K562 (cell line): Measurements from ENCODE around the gene TRMT2A. TPM values are rescaled to one million over a fixed set of nuclear protein-coding genes. Genes with fewer than 3 reads are reported as not detected.

ENCODE experiments used
- ATAC-seq: fragments of 200-7000 bp; cut with Tn5 transposase; 3 replicates; pipeline ENCODE4 v1.9.1; 2020; ENCODE audit warnings: moderate library complexity
- BruUV-seq: library from RNA; stranded (reverse); fragments of 400-500 nt; replicated peaks from 2 replicates; lab custom pipeline; 2021; lab: Mats Ljungman, UMichigan
- CTCF ChIA-PET: fragments of 300-600 bp; formaldehyde crosslinking; extraction: SDS; loops from one replicate; lab custom pipeline; 2021; ENCODE audit warnings: low intra/inter-chr PET ratio; lab: Yijun Ruan, JAX
- POLR2A ChIA-PET: fragments of 300-600, 350-650 bp; sonication (Branson Sonifier 250); formaldehyde crosslinking; extraction: SDS; loops from one replicate; lab custom pipeline; 2021; ENCODE audit warnings: antibody characterized with exemption, inconsistent platforms; lab: Yijun Ruan, JAX
- DNase-seq, 4 experiments: peaks; one replicate each; pipeline versions ENCODE4 v3.0.0 to v3.0.0-alpha.2; 2011 to 2018; ENCODE audit warnings: low spot score in 3 of 4, mixed read lengths in 3 of 4; ENCODE audit errors: extremely low read depth in 1 of 4
- FAIRE-seq: peaks from 2 replicates; lab custom pipeline; 2011; peaks lifted over from hg19 to GRCh38; lab: Jason Lieb, UNC
- H2AFZ ChIP-seq: 2 replicates; pipeline ENCODE4 v1.6.0; 2011; ENCODE audit warnings: low read depth, low read length, control low read depth, inconsistent platforms
- H3K27ac ChIP-seq: fragments of 200-600 bp; 3 replicates; pipeline ENCODE4 v1.8.0; 2011; ENCODE audit warnings: low read depth, mild to moderate bottlenecking, control low read depth, inconsistent platforms, low read length, moderate library complexity, mixed read lengths; ENCODE audit errors: extremely low read depth
- H3K27me3 ChIP-seq, 2 experiments: fragments of 300-600 bp in 1 of 2; 2 replicates in 1 of 2; 3 replicates in 1 of 2; pipeline versions ENCODE4 v1.6.0 to v1.8.0; 2011; ENCODE audit warnings: inconsistent platforms in 2 of 2, low read length in 2 of 2, mild to moderate bottlenecking in 1 of 2, mixed read lengths in 1 of 2, moderate library complexity in 1 of 2; ENCODE audit not compliant: control insufficient read depth in 2 of 2, insufficient read depth in 2 of 2
- H3K36me3 ChIP-seq: fragments of 300-600 bp; 3 replicates; pipeline ENCODE4 v1.8.0; 2011; ENCODE audit warnings: mild to moderate bottlenecking, low read length, inconsistent platforms; ENCODE audit not compliant: control insufficient read depth, insufficient read depth
- H3K4me1 ChIP-seq, 2 experiments: fragments of 200-600 bp in 1 of 2; replicated peaks in 1 of 2; 2 replicates in 1 of 2; 3 replicates in 1 of 2; pipeline versions ENCODE4 v1.5.1 to v1.8.0; 2011; ENCODE audit warnings: inconsistent platforms in 2 of 2, low read length in 2 of 2, mild to moderate bottlenecking in 1 of 2, mixed read lengths in 1 of 2, moderate library complexity in 1 of 2; ENCODE audit not compliant: control insufficient read depth in 2 of 2, insufficient read depth in 2 of 2
- H3K4me2 ChIP-seq: 2 replicates; pipeline ENCODE4 v1.6.1; 2011; ENCODE audit warnings: low read length, control low read depth, inconsistent platforms, mixed read lengths; ENCODE audit not compliant: insufficient read depth
- H3K4me3 ChIP-seq: fragments of 200-600 bp; sonication (generic), shearing (Covaris generic); 2 replicates; pipeline ENCODE4 v1.5.1; 2016; ENCODE audit warnings: control low read depth, inconsistent platforms
- H3K79me2 ChIP-seq: fragments of 200-600 bp; 3 replicates; pipeline ENCODE4 v1.8.0; 2011; ENCODE audit warnings: low read length, inconsistent platforms; ENCODE audit not compliant: control insufficient read depth, insufficient read depth
- H3K9ac ChIP-seq, 2 experiments: 2 replicates each; pipeline versions ENCODE4 v1.6.0 to v1.6.1; 2011; ENCODE audit warnings: low read depth in 2 of 2, low read length in 2 of 2, control low read depth in 1 of 2, inconsistent platforms in 1 of 2, mild to moderate bottlenecking in 1 of 2, mixed read lengths in 1 of 2; ENCODE audit not compliant: insufficient read depth in 1 of 2
- H3K9me1 ChIP-seq: one replicate; pipeline ENCODE4 v1.6.0; 2011; ENCODE audit warnings: inconsistent platforms, mild to moderate bottlenecking, low read length, moderate library complexity; ENCODE audit not compliant: control insufficient read depth, insufficient read depth
- H3K9me3 ChIP-seq: replicated peaks from 2 replicates; pipeline ENCODE4 v1.5.1; 2011; ENCODE audit warnings: low read depth, low read length, inconsistent platforms; ENCODE audit not compliant: control insufficient read depth, insufficient read depth
- H4K20me1 ChIP-seq: replicated peaks from 2 replicates; pipeline ENCODE4 v1.6.1; 2011; ENCODE audit warnings: low read length, inconsistent platforms, mixed read lengths; ENCODE audit not compliant: control insufficient read depth, insufficient read depth
- ADNP ChIP-seq: fragments of 200-800 bp; sonication (Bioruptor generic); IDR thresholded peaks from 2 replicates; pipeline ENCODE4 v1.6.1; 2016; ENCODE audit warnings: missing genetic modification characterization, missing compliant biosample characterization
- ARID1B ChIP-seq: fragments of 450-650 bp; IDR thresholded peaks from 2 replicates; pipeline ENCODE4 v1.6.1; 2016; ENCODE audit warnings: antibody characterized with exemption, mild to moderate bottlenecking, inconsistent platforms
- ATF2 ChIP-seq: sonication (generic); formaldehyde crosslinking; IDR thresholded peaks from 2 replicates; pipeline ENCODE4 v1.8.1; 2022; ENCODE audit warnings: missing genetic modification reagents
- BCL6 ChIP-seq: fragments of 250-450 bp; sonication (Bioruptor Pico); IDR thresholded peaks from 2 replicates; pipeline ENCODE4 v1.4.0; 2020
- CBFA2T3 ChIP-seq: fragments of 450-650 bp; IDR thresholded peaks from 2 replicates; pipeline ENCODE4 v1.6.1; 2017
- CEBPG ChIP-seq, 3 experiments: fragments of 200-800 bp in 1 of 3; sonication (Bioruptor generic) in 1 of 3; sonication (generic) in 1 of 3; formaldehyde crosslinking in 1 of 3; IDR thresholded peaks in 2 of 3; conservative IDR thresholded peaks in 1 of 3; 2 replicates each; pipeline versions ENCODE4 v1.6.1 to v1.8.0; 2016 to 2022; ENCODE audit warnings: missing compliant biosample characterization in 2 of 3, missing genetic modification characterization in 2 of 3, mild to moderate bottlenecking in 1 of 3, missing genetic modification reagents in 1 of 3
- CHCHD3 ChIP-seq: fragments of 250-450 bp; sonication (Bioruptor Pico); IDR thresholded peaks from 2 replicates; pipeline ENCODE4 v2.1.2; 2022; ENCODE audit warnings: mild to moderate bottlenecking
- FOXA3 ChIP-seq, 2 experiments: fragments of 450-650 bp in 1 of 2; sonication (generic) in 1 of 2; formaldehyde crosslinking; IDR thresholded peaks in 1 of 2; conservative IDR thresholded peaks in 1 of 2; 2 replicates each; pipeline versions ENCODE4 v1.4.0 to v1.8.0; 2020 to 2022; ENCODE audit warnings: mild to moderate bottlenecking in 2 of 2, missing genetic modification reagents in 1 of 2
- HES1 ChIP-seq: fragments of 450-650 bp; IDR thresholded peaks from 2 replicates; pipeline ENCODE4 v1.6.1; 2016; ENCODE audit warnings: low read depth, mild to moderate bottlenecking, moderate library complexity
- ILF3 ChIP-seq: fragments of 450-650 bp; IDR thresholded peaks from 2 replicates; pipeline ENCODE4 v1.6.1; 2018; ENCODE audit warnings: antibody characterized with exemption, mild to moderate bottlenecking, moderate library complexity, borderline replicate concordance
- KAT2B ChIP-seq: IDR thresholded peaks from one replicate; pipeline ENCODE4 v1.6.1; 2012; ENCODE audit warnings: low read depth, mild to moderate bottlenecking, control low read depth, inconsistent platforms, low read length, moderate library complexity
- MAX ChIP-seq: sonication (generic); formaldehyde crosslinking; IDR thresholded peaks from 2 replicates; pipeline ENCODE4 v1.9.0; 2022; ENCODE audit warnings: mild to moderate bottlenecking, missing genetic modification reagents
- NCOR1 ChIP-seq: fragments of 450-650 bp; IDR thresholded peaks from 2 replicates; pipeline ENCODE4 v1.6.1; 2016; ENCODE audit warnings: mild to moderate bottlenecking, moderate library complexity
- SAFB2 ChIP-seq: fragments of 200-400 bp; formaldehyde crosslinking; IDR thresholded peaks from 2 replicates; pipeline ENCODE4 v1.6.1; 2018; ENCODE audit warnings: borderline replicate concordance, low read length, low read depth, moderate library complexity; ENCODE audit not compliant: severe bottlenecking
- VEZF1 ChIP-seq: fragments of 200-800 bp; sonication (Bioruptor generic); IDR thresholded peaks from 2 replicates; pipeline ENCODE4 v1.6.1; 2017; ENCODE audit warnings: missing genetic modification characterization, missing compliant biosample characterization
- ZNF224 ChIP-seq: sonication (generic); formaldehyde crosslinking; IDR thresholded peaks from 2 replicates; pipeline ENCODE4 v1.8.0; 2022; ENCODE audit warnings: mild to moderate bottlenecking, missing genetic modification reagents
- ZNF239 ChIP-seq: fragments of 250-450 bp; sonication (Bioruptor Pico); IDR thresholded peaks from 2 replicates; pipeline ENCODE4 v1.4.0; 2020; ENCODE audit warnings: mild to moderate bottlenecking
- ZNF282 ChIP-seq: sonication (generic); formaldehyde crosslinking; IDR thresholded peaks from 2 replicates; pipeline ENCODE4 v1.8.1; 2023; ENCODE audit warnings: missing genetic modification reagents
- ZNF551 ChIP-seq: fragments of 250-450 bp; sonication (Bioruptor Pico); IDR thresholded peaks from 2 replicates; pipeline ENCODE4 v1.5.0; 2021; ENCODE audit warnings: mild to moderate bottlenecking, moderate library complexity
- WGBS: fragments of 100-300 bp; shearing (Covaris generic); methylation state at CpG from one replicate; pipeline ENCODE4 v1.1.6; 2016; ENCODE audit warnings: low coverage, mixed read lengths; ENCODE audit not compliant: insufficient coverage; ENCODE audit errors: missing lambda C conversion rate; 5-methylcytosine and 5-hydroxymethylcytosine counted together
- in situ Hi-C: fragments of 300-500 bp; cut with MboI; formaldehyde crosslinking; loops from 4 replicates; pipeline ENCODE4 v1.15.0; 2018; ENCODE audit warnings: inconsistent platforms, mixed read lengths
- intact Hi-C: fragments of 100-400 bp; cut with micrococcal nuclease; formaldehyde crosslinking; loops from 2 replicates; pipeline ENCODE4 v1.14.2; 2022
- polyA plus RNA-seq, 8 experiments: library from polyadenylated mRNA; depleted of rRNA in 4 of 8; stranded (reverse) in 5 of 8; unstranded in 3 of 8; fragments of >200 nt; fragmentation: Nextera tagmentation in 2 of 8; fragmentation: Illumina TruSeq in 1 of 8; extraction: Ambion mirVana in 2 of 8; extraction: Trizol in 1 of 8; gene quantifications; 2 replicates each; pipeline versions ENCODE4 v1.2.1 to v1.2.3, GENCODE V29; 2011 to 2014; ENCODE audit warnings: inconsistent platforms in 1 of 8, missing spikeins in 1 of 8
- total RNA-seq, 7 experiments: library from RNA; depleted of rRNA in 6 of 7; stranded (reverse); fragments of >200 nt in 6 of 7; fragmentation: Illumina TruSeq in 2 of 7; extraction: Trizol in 2 of 7; gene quantifications; 2 replicates each; pipeline versions ENCODE4 v1.2.1 to v1.2.3, GENCODE V29; 2011 to 2021; ENCODE audit warnings: low replicate concordance in 1 of 7

The TRMT2A gene
- total and polyA plus RNA-seq, 9 of the 15 experiments (the other 6 are each of a cell fraction or from before 2014, with no cell fraction given), result 1.6 to 265 (median 140) TPM

- ChIA-PET POLR2A (interaction anchor here (0.7 to 1.0 kb wide), 2 partner anchors 10 to 87 kb away, joined by 3 to 4 read pairs; no protein-coding TSS in a partner anchor), CTCF (no interaction called here)
- DNase-seq (no peak), ATAC-seq (no peak), FAIRE-seq (no peak)
- no TSS peak for BruUV-seq
- peak; percentile 73; the same call in 1 of the 2 replicates for TF ChIP-seq ZNF224 (CRISPR knock-in tag)
- TF ChIP-seq ADNP (tag), result no peak
- no peak for TF ChIP-seq NCOR1
- 0 out of 2 replicates have a peak, but pooled peaks have one; percentile 38 for TF ChIP-seq ZNF282 (CRISPR knock-in tag)
- no peak for TF ChIP-seq KAT2B
- TF ChIP-seq ZNF551 (CRISPR knock-in tag), result no peak
- TF ChIP-seq HES1, result no peak
- TF ChIP-seq CBFA2T3, result no peak
- no peak for TF ChIP-seq ILF3
- peak; percentile 60 for TF ChIP-seq ATF2 (CRISPR knock-in tag)
- no peak for TF ChIP-seq ARID1B
- no peak for TF ChIP-seq CHCHD3 (CRISPR knock-in tag)
- 0 out of 2 replicates have a peak, but pooled peaks have one; percentile 35 for TF ChIP-seq CEBPG (CRISPR knock-in tag; IDR thresholded peaks at IDR 0.05)
- no peak for TF ChIP-seq CEBPG (tag; conservative IDR thresholded peaks at IDR 0.05 in 1 of 2, IDR thresholded peaks at IDR 0.05 in 1 of 2)
- no peak for TF ChIP-seq SAFB2
- no peak for TF ChIP-seq VEZF1 (CRISPR knock-in tag)
- peak; percentile 11; the same call in 1 of the 2 replicates for TF ChIP-seq MAX (CRISPR knock-in tag)
- TF ChIP-seq BCL6, result no peak
- no peak for TF ChIP-seq ZNF239 (CRISPR knock-in tag)
- TF ChIP-seq FOXA3 (CRISPR knock-in tag; conservative IDR thresholded peaks at IDR 0.05 in 1 of 2, IDR thresholded peaks at IDR 0.05 in 1 of 2), result 0 out of 4 replicates have a peak, but pooled peaks of 1 of the 2 experiments have one; percentile 34
- intact Hi-C loops, result loop anchor here (5.0 kb wide), 1 partner anchor 41 kb away; no protein-coding TSS in a partner anchor
- Histone ChIP-seq H4K20me1 (peaks cover 25% of the 10 kb centered on the region; the same call in 1 of the 2 replicates), H3K79me2 (no peaks in the 10 kb centered on the region), H3K9me3 (peaks cover 6% of the 10 kb centered on the region), H3K4me3 (no peak overlapping the region), H3K4me1 (peaks cover 0 to 19% of the 10 kb centered on the region in 2 experiments; a peak in 1 of 5 replicates), H2AFZ (no peak overlapping the region), H3K27ac (no peak overlapping the region), H3K36me3 (no peaks in the 10 kb centered on the region), H3K27me3 (peaks cover 44 to 58% of the 10 kb centered on the region in 2 experiments; a peak in 4 of 5 replicates), H3K9ac (peak overlapping the region in 1 of 2 experiments; percentile 8; a peak in 1 of 4 replicates), H3K9me1 (no peaks in the 10 kb centered on the region), H3K4me2 (no peak overlapping the region)
- in situ Hi-C loops, result loop anchor here (25.0 kb wide), 1 partner anchor 521 kb away; no protein-coding TSS in a partner anchor
- 2% methylated on average over 7 of the region's 7 CpGs for WGBS
Observed at GRCh38 chr22:20165913-20166312, 48.9 kb upstream of the TRMT2A start.
